GM10266 (cell line): ENCODE results near the gene BOK.
A peak's percentile ranks its signal among the peaks of the same experiment; 100 is the strongest.

Experiments used
- DNase-seq: peaks from one replicate; pipeline ENCODE4 v3.0.0; 2012; ENCODE audit errors: extremely low spot score
- TF ChIP-seq, protein P1 (sequence below): IDR thresholded peaks from 2 replicates; pipeline ENCODE4 v1.5.1; 2012; ENCODE audit warnings: mild to moderate bottlenecking, low read depth; ENCODE audit not compliant: control insufficient read depth, insufficient read depth; ENCODE audit errors: missing control alignments

BOK gene

DNA sequence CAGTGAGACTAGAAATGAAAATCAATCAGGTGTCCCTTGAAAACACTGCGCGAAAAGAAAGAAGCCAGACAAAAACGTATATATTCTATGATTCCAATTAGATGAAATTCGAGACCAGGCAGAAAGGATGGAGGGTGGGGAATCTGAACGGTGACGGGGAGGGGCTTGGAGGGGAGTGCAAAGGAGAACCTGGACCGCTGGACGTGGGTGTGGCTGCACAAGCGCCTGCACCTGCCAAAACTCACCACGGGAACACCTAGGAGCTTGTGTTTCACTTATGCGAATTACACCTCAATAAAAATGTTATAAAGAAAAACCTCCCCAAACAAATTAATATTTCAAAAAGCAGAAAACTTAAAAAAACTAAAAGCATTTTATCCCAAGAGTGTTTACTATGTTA, 56.5 kb downstream of the BOK start:
- no peak for DNase-seq

DNA sequence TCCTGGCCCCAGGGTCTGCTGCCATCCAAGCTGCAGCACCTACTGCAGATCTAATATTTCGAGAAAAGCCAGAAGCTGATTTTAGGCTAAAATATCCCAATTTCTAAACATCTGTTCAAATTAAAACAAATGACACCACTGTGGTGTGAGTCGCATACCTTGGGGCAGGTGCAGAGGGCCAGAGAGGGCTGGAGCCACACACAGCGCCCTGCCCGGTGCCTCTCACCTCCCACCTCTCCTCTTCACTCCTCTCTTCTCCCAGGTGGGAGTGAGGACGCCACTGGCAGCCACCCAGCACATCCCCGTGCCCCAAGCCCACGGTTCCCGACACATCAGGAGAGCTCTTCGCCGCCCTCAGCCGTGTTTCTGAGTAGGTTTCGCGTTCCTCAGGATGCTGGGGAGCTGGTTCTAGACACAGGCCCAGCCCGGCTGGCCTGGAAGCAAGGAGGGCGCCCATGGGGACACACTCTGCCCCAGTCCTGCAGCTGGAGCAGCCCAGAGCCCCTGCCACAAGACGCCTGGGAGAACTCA, 57.0 kb downstream of the BOK start:
- no peak for DNase-seq
- TF ChIP-seq, protein P1, sequence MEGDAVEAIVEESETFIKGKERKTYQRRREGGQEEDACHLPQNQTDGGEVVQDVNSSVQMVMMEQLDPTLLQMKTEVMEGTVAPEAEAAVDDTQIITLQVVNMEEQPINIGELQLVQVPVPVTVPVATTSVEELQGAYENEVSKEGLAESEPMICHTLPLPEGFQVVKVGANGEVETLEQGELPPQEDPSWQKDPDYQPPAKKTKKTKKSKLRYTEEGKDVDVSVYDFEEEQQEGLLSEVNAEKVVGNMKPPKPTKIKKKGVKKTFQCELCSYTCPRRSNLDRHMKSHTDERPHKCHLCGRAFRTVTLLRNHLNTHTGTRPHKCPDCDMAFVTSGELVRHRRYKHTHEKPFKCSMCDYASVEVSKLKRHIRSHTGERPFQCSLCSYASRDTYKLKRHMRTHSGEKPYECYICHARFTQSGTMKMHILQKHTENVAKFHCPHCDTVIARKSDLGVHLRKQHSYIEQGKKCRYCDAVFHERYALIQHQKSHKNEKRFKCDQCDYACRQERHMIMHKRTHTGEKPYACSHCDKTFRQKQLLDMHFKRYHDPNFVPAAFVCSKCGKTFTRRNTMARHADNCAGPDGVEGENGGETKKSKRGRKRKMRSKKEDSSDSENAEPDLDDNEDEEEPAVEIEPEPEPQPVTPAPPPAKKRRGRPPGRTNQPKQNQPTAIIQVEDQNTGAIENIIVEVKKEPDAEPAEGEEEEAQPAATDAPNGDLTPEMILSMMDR, result no peak

More for the DNA sequence above, 56.5 kb downstream of the BOK start:
- TF ChIP-seq, protein P1, result no peak

DNA sequence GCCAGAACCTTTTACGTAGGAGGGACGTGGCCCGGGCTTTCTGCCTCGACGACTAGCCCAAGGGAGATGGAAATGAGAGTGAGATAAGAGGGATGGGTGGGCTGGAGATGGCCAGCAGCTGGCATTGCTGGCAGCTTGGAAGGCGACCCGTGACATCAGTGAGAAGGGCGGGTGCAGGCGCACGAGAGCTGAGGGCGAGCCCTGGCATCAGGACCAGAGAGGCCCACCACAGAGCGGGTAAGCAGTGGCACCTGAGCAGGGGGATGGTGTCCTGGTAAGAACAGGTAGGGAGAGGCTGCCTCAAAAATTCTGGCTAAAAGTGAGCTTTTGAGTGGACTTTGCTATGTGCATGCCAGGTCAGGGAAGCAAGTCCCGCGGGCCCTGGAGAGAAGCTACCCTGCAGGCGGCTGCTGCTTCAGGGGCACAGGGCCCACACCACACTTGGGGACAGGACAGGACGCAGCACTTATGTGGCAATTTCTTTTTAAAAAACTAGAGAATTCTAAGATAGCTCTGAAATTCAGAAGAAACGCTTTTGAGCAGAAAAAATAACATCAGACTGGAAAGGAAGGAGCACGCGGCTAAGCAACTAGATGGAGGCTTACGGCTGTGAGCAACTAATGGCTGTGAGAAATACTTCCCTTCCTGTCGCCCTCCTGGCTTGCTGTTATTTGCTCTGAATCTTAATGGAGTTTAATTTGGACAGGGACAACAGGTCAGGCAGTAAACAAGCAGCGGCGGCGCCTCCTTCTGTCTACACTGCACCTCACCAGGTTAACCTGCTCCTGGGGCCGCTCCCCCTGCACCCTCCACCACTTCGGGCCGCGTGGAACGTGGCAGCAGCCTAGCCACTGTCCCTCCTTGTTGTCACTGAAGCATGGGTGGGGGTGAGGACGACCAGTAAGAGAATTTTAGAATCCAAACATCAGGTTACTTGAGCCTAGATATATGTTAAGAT, 57.9 kb downstream of the BOK start:
- TF ChIP-seq, protein P1, result no peak
- no peak for DNase-seq

DNA sequence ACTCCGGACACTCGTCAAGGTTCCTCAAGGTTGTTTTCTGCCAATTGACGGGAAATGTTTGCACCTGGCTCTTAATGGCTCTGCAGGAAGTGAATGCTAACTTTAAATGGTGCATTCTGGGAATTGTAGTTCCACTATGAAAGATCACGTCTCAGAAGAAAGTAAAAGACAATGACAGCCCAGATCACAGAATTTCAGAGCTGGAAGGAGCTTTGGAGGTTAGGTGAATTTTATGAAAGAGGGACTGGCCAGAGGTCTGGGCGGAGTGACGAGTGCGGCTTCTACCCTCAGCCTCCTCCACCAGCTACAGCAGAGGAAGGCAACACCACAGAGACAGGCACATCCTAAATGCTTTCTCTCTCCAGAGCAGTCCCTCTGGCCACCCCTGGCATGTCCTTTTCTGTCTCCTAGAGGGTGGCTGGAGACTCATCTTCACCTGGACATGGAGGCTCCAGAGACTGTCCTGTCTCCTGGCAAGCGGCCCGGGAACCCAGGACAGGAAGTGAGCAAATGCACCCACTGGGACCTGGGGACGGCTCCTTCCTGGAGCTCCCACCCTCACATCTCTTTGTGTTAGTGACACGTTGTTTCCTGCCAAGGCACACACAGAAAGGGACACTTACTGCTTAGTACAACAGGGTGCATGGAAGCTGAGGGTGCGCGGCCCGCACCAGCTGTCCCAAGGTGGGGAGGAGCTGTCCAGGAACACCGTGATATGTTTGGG, 59.0 kb downstream of the BOK start:
- peak; percentile 65 for DNase-seq
- TF ChIP-seq, protein P1, result no peak

DNA sequence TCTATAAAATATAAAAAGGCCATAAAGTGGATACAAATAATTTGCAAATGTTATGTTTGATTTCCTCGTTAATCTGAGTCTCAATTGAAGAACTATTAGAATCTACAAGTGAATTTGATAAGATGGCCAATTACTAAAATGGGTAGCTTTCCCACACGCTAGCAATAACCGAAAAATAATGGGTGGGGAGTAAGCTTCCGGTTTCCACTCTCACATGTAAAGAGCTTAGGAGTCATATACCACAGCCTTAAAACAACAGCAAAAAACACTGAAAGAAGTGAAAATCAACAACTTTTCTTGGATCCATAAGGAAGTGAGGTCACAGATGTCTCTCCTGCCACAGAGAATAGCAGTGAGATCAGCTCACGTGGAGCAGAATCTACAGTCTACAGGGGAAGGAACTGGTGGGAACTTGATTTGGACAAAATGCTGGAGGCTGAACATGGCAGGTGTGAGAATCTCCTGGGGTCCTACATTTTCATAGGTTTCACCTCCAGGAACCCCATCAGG, 59.8 kb downstream of the BOK start:
- TF ChIP-seq, protein P1, result no peak

DNA sequence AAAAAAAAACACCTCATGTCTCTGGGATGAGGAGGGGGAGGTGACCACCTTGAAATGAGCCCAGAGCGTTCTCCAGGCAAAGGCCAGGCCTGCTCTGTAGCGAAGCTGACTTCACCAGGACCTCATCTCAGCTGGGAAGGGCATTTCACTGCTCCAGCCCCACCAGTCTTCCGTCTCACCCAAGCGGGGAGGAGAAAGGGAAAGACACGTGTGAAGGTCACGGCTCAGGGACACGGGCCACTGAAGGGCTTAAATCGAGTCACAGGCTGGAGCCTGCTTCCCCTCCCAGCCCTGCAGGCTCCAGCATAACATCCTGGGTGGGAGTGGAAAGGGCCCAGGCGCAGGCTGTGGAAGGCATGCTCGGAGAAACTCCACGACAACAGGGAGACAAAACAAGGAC, 60.3 kb downstream of the BOK start:
- TF ChIP-seq, protein P1, result no peak
- DNase-seq, result no peak

More for the DNA sequence above, 59.8 kb downstream of the BOK start:
- DNase-seq, result no peak
